Mesodermal cell (in vitro differentiated cells): ENCODE data around the gene VPS37D.

ENCODE experiments used
- H3K27ac ChIP-seq: 2 replicates; pipeline ENCODE4 v1.7.0; 2013; ENCODE audit warnings: mild to moderate bottlenecking, low read depth, low read length, moderate library complexity; ENCODE audit not compliant: severe bottlenecking
- H3K36me3 ChIP-seq: 2 replicates; pipeline ENCODE4 v1.7.1; 2013; ENCODE audit warnings: mild to moderate bottlenecking, low read length, moderate library complexity; ENCODE audit not compliant: control insufficient read depth, insufficient read depth
- H3K4me1 ChIP-seq: one replicate; pipeline ENCODE4 v1.7.1; 2013; ENCODE audit warnings: mild to moderate bottlenecking, low read length; ENCODE audit not compliant: insufficient read depth, control insufficient read depth, poor library complexity, severe bottlenecking
- H3K4me3 ChIP-seq: 2 replicates; pipeline ENCODE4 v1.7.0; 2013; ENCODE audit warnings: low read length, control low read depth, mild to moderate bottlenecking; ENCODE audit not compliant: insufficient read depth, poor library complexity, severe bottlenecking; ENCODE audit errors: extremely low read depth
- H3K9me3 ChIP-seq: 2 replicates; pipeline ENCODE4 v1.7.1; 2013; ENCODE audit warnings: mild to moderate bottlenecking, low read length, moderate library complexity; ENCODE audit not compliant: control insufficient read depth
- WGBS, 2 experiments: methylation state at CpG; one replicate each; pipeline ENCODE4 v1.1.5; 2013; ENCODE audit warnings: missing lambda C conversion rate in 2 of 2; ENCODE audit not compliant: insufficient coverage in 2 of 2; 5-methylcytosine and 5-hydroxymethylcytosine counted together

VPS37D gene

DNA sequence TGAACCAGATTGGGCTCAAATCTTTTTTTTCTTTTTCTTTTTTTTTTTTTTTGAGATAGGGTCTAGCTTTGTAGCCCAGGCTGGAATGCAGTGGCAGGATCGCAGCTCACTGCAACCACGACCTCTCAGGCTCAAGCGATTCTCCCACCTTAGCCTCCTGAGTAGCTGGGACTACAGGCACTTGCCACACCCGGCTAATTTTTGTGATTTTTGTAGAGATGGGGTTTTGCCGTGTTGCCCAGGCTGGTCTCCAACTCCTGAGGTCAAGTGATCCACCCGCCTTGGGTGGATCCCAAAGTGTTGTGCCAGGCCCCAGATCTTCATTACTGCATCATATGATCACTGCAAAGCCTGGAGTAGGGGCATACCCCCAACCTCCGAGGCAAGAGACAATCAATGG, 12.9 kb downstream of the VPS37D start:
- Histone ChIP-seq H3K4me1 (peaks cover 17% of the 10 kb centered on the region), H3K9me3 (no peaks in the 10 kb centered on the region), H3K27ac (no peak overlapping the region), H3K36me3 (peaks cover 17% of the 10 kb centered on the region), H3K4me3 (no peak overlapping the region)
- WGBS, 2 experiments: 96 to 100% methylated on average over 2 to 4 of the region's 7 CpGs

- Histone ChIP-seq H3K4me1 (peaks cover 17% of the 10 kb centered on the region), H3K36me3 (peaks cover 21% of the 10 kb centered on the region), H3K9me3 (no peaks in the 10 kb centered on the region), H3K4me3 (no peak overlapping the region), H3K27ac (no peak overlapping the region)
- 77 to 81% methylated on average over 7 of the region's 8 CpGs for WGBS, 2 experiments
Measured at GRCh38 chr7:73681031-73681430, 13.4 kb downstream of the VPS37D start.

DNA sequence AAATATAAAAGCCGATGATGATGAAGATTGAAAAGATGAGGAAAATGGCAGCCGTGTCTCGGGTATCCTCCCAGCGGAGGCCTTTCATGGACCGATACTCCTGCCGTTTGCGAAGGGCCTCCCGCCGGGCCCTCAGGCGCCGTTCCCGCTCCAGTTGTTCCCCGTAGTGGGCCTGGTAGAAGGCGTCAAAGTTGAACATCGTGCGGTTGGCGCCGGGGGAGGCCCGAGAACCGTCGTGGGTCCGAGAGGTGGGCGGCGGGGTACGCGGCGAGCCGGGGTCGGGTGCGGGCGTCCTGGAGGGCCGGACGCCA, 15.1 kb downstream of the VPS37D start:
- Histone ChIP-seq H3K4me1 (peaks cover 17% of the 10 kb centered on the region), H3K9me3 (no peaks in the 10 kb centered on the region), H3K36me3 (peaks cover 36% of the 10 kb centered on the region), H3K4me3 (peak overlapping the region; percentile 99), H3K27ac (no peak overlapping the region)
- 1% methylated on average over 31 to 32 of the region's 33 CpGs for WGBS, 2 experiments

DNA sequence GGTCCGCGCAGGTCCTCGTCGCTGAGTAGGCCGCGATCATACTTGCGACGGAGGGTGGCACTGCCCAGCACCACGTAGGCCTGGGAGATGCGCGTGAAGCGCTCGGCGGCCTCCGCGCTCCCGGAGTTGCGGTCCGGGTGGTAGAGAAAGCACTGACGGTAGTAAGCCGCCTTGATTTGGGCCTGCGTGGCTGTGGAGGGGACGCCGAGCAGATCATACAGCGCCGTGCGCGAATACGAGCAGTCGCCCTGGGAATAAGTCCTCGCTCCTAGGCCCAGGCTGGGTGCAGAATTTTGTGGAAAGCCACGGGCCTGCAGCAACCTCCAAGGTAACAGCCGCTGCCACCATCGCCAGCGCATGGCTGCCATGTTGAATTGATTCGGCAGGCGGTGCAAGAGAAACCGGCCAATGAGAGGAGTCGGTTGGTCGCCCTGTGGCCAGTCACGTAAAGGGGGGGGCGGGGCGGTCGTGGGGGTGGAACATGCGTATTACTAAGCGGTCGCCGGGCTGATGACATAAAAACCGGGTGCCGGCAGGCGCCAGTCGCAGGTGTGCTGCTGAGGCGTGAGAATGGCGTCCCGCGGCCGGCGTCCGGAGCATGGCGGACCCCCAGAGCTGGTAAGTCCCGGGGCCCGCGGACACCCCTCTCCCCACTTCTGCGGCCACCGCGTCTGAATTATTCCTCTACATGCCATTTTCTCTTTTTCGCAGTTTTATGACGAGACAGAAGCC, 15.6 kb downstream of the VPS37D start, which contains the start of the genes BUD23 and DNAJC30:
BUD23 (plus strand) TSS at position 542 of the 732 bp plus-strand sequence; CDS start at position 571, 29 bp downstream.
DNAJC30 (minus strand) TSS at position 398 of the 732 bp plus-strand sequence; CDS start at position 368, 30 bp downstream.
- H3K9me3 ChIP-seq: no peaks in the 10 kb centered on the region
- peak within 1 kb of the TSS; percentile 59 for H3K27ac ChIP-seq
- peaks cover 34% of the 10 kb centered on the region for H3K36me3 ChIP-seq
- H3K4me3 ChIP-seq: peak within 1 kb of the TSS; percentile 99
- 0 to 1% methylated on average over 53 to 58 of the region's 68 CpGs for WGBS, 2 experiments
- peaks cover 17% of the 10 kb centered on the region for H3K4me1 ChIP-seq

DNA sequence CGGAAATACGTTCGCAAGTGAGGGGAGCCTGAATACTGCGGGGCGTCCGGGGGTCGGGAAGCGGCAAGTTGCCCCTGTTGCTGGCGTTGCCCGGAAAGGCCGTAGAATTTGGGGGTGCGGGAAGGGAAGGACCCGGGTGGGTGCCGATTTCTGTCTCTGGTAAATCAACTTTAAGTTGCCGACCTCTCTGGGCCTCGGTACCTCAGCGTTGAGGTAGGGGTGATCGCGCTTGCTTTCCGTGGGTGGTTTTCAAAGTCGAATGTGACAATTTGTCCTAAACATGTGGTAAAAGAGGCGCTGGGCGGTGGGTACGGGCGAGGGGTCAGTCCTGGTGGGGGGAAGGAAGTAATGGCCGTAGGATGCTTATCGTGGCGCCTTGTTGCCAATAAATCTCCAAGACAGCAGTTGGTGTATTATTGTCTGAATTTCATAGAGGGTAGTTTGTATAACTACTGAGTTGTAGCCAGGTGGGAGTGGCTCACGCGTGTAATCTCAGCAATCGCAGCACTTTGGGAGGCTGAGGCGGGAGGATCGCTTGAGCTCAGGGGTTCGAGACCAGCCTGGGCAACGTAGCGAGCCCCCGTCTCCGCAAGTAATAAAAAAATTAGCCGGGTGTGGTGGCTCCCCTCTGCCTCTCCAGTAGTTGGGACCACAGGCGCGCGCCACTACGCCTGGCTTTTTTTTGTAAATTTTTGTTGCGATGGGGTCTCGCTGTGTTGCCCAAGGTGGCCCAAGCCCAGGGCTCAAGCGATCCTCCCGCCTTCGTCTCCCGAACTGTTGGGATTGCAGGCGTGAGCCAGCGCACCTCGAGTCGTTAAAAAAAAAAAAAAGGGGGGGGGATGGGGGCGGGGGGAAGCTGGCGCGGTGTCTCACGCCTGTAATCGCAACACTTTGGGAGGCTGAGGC, 16.4 kb downstream of the VPS37D start:
- no peaks in the 10 kb centered on the region for H3K9me3 ChIP-seq
- peaks cover 17% of the 10 kb centered on the region for H3K4me1 ChIP-seq
- H3K27ac ChIP-seq: peak overlapping the region; percentile 59
- peak overlapping the region; percentile 99 for H3K4me3 ChIP-seq
- 24 to 33% methylated on average over 48 to 52 of the region's 58 CpGs for WGBS, 2 experiments
- peaks cover 37% of the 10 kb centered on the region for H3K36me3 ChIP-seq

DNA sequence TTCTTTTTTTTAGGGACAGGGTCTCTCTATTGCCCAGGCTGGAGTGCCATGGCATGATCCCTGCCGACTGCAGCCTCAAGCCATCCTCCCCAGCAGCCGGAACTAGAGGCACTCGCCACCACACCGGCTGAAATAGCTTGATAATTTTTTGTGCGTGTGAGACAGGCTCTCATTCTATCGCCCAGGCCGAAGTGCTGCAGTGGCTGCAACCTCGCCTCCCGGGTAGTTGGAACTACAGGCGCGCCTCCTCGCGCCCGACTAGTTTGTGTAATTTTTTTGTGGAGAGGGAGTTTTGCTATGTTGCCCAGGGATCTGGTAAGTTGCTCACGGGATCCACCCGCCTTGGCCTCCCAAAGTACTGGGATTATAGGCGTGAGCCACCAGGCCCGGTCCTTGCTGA, 17.7 kb downstream of the VPS37D start:
- Histone ChIP-seq H3K4me3 (no peak overlapping the region), H3K27ac (no peak overlapping the region), H3K9me3 (no peaks in the 10 kb centered on the region), H3K36me3 (peaks cover 43% of the 10 kb centered on the region), H3K4me1 (peaks cover 17% of the 10 kb centered on the region)
- 94 to 100% methylated on average over 12 to 17 of the region's 18 CpGs for WGBS, 2 experiments

DNA sequence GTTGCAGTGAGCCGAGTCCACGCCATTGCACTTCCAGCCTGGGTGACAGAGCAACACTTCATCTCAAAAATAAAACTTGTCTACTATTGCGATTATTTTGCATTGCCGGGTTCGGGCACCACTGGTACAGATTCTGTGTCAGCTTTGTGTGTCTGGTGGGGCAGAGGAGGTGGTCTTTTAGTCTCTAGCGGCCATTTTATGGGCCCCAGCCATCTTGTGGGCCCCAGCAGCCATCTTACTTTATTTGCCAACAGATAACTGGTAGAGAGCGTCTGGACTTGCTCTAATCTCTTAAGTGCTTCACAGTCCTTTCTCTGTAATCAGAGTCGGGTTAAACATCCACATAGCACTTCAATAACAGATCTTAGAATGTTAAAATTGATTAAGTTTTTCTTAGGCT, 20.7 kb downstream of the VPS37D start:
- Histone ChIP-seq H3K27ac (no peak overlapping the region), H3K36me3 (peaks cover 73% of the 10 kb centered on the region), H3K9me3 (no peaks in the 10 kb centered on the region), H3K4me1 (peaks cover 5% of the 10 kb centered on the region), H3K4me3 (no peak overlapping the region)
- 88 to 100% methylated on average over 1 to 7 of the region's 8 CpGs for WGBS, 2 experiments

GRCh38 chr7:73690646-73691045, 23.0 kb downstream of the VPS37D start:
- no peak overlapping the region for H3K4me3 ChIP-seq
- no peak overlapping the region for H3K27ac ChIP-seq
- H3K4me1 ChIP-seq: no peaks in the 10 kb centered on the region
- peaks cover 92% of the 10 kb centered on the region for H3K36me3 ChIP-seq
- 89 to 92% methylated on average over 2 to 6 of the region's 7 CpGs for WGBS, 2 experiments
- no peaks in the 10 kb centered on the region for H3K9me3 ChIP-seq

DNA sequence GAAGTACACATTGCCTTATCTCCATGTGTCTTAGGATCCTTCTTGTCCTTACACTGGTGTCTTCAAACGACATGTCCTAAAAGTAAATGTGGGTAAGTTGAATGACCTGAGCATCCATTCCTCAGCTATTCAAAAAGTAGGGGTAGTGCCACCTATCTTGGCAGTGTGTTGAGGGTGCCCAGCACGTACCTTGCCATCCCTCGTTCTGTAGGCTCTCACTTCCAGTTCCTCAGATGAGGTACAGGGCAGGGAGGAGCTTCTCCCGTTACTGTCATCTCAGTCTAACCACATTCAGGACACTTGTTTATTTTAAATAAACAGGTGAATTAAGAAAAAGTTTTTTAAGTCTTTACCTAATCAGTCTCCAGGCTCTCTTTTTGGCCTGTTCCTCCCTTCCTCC, 28.7 kb downstream of the VPS37D start:
- H3K9me3 ChIP-seq: no peaks in the 10 kb centered on the region
- H3K4me1 ChIP-seq: no peaks in the 10 kb centered on the region
- H3K4me3 ChIP-seq: no peak overlapping the region
- no peak overlapping the region for H3K27ac ChIP-seq
- WGBS, 2 experiments: 90 to 100% methylated on average over 1 to 2 of the region's 4 CpGs
- H3K36me3 ChIP-seq: peaks cover 85% of the 10 kb centered on the region

DNA sequence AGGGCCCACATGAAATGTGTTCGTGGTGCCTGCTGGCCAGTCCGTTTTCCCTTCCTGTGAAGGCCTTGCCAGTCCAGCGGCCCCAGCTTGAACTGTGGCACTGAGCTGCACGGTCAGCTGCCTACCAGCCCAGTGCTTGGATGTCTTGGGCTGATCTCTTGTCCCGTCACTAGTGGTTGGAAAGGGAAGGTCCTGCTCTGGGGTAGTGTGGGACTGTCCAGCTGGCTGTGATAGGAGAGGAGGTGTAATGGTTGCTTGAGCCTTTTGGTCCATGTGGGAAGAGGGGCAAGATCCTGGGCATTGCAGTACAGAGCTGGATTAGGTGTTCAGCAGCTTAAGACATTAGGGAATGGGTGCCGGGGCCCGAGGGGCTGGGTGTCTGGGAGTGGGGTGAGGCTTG, 30.8 kb downstream of the VPS37D start:
- Histone ChIP-seq H3K27ac (no peak overlapping the region), H3K4me3 (no peak overlapping the region), H3K36me3 (peaks cover 84% of the 10 kb centered on the region), H3K4me1 (peaks cover 2% of the 10 kb centered on the region), H3K9me3 (no peaks in the 10 kb centered on the region)
- 94 to 96% methylated on average over 2 to 5 of the region's 7 CpGs for WGBS, 2 experiments
